Neuronal stem cell (in vitro differentiated cells): ENCODE measurements around the gene DCLK1.

Experiments
- DNase-seq: peaks from one replicate; pipeline ENCODE4 v3.0.0-alpha.2; 2013; ENCODE audit warnings: low spot score
- H2AFZ ChIP-seq: one replicate; pipeline ENCODE4 v1.6.1; 2013; ENCODE audit warnings: mild to moderate bottlenecking, low read length, inconsistent platforms
- H2AK5ac ChIP-seq: 2 replicates; pipeline ENCODE4 v1.6.1; 2013; ENCODE audit warnings: low read depth, mild to moderate bottlenecking, inconsistent platforms, low read length, moderate library complexity, mixed read lengths
- H2BK120ac ChIP-seq: 2 replicates; pipeline ENCODE4 v1.6.1; 2013; ENCODE audit warnings: low read depth, mild to moderate bottlenecking, inconsistent platforms, low read length, moderate library complexity, mixed read lengths
- H2BK12ac ChIP-seq: one replicate; pipeline ENCODE4 v1.6.1; 2013; ENCODE audit warnings: low read length, inconsistent platforms
- H2BK15ac ChIP-seq: 2 replicates; pipeline ENCODE4 v1.6.1; 2013; ENCODE audit warnings: mild to moderate bottlenecking, low read length, inconsistent platforms, mixed read lengths
- H2BK5ac ChIP-seq: one replicate; pipeline ENCODE4 v1.6.1; 2013; ENCODE audit warnings: inconsistent platforms, mild to moderate bottlenecking, low read length, moderate library complexity
- H3K14ac ChIP-seq: one replicate; pipeline ENCODE4 v1.6.1; 2013; ENCODE audit warnings: low read length, inconsistent platforms
- H3K18ac ChIP-seq: 2 replicates; pipeline ENCODE4 v1.6.1; 2013; ENCODE audit warnings: low read length, inconsistent platforms
- H3K23ac ChIP-seq: 2 replicates; pipeline ENCODE4 v1.6.1; 2013; ENCODE audit warnings: low read depth, mild to moderate bottlenecking, mixed read lengths, low read length, inconsistent platforms; ENCODE audit not compliant: poor library complexity
- H3K27ac ChIP-seq: replicated peaks from 3 replicates; pipeline ENCODE4 v1.5.1; 2013; ENCODE audit warnings: low read length, inconsistent platforms
- H3K27me3 ChIP-seq, 3 experiments: 2 replicates each; pipeline ENCODE4 v1.6.1; 2013; ENCODE audit warnings: low read length in 3 of 3, mild to moderate bottlenecking in 2 of 3, inconsistent platforms in 1 of 3, low read depth in 1 of 3, mixed read lengths in 1 of 3, moderate library complexity in 1 of 3; ENCODE audit not compliant: control insufficient read depth in 3 of 3, insufficient read depth in 3 of 3
- H3K36me3 ChIP-seq, 2 donors: replicated peaks in 1 of 2; 2 replicates each; pipeline ENCODE4 v1.6.1; 2013; ENCODE audit warnings: low read length in 2 of 2; ENCODE audit not compliant: control insufficient read depth in 2 of 2, insufficient read depth in 2 of 2
- H3K4ac ChIP-seq: 2 replicates; pipeline ENCODE4 v1.6.1; 2013; ENCODE audit warnings: inconsistent platforms, mild to moderate bottlenecking, low read length, moderate library complexity
- H3K4me1 ChIP-seq, 2 donors: 1 replicate in 1 of 2; 2 replicates in 1 of 2; pipeline ENCODE4 v1.6.1; 2013; ENCODE audit warnings: low read length in 2 of 2, low read depth in 1 of 2; ENCODE audit not compliant: control insufficient read depth in 2 of 2, insufficient read depth in 1 of 2
- H3K4me2 ChIP-seq: one replicate; pipeline ENCODE4 v1.6.1; 2013; ENCODE audit warnings: mild to moderate bottlenecking, low read length, inconsistent platforms; ENCODE audit not compliant: insufficient read depth, poor library complexity, severe bottlenecking
- H3K4me3 ChIP-seq, 2 donors: 2 replicates each; pipeline ENCODE4 v1.5.1; 2013; ENCODE audit warnings: low read length in 2 of 2, mild to moderate bottlenecking in 2 of 2, inconsistent platforms in 1 of 2, moderate library complexity in 1 of 2
- H3K79me1 ChIP-seq: one replicate; pipeline ENCODE4 v1.6.1; 2013; ENCODE audit warnings: low read depth, mild to moderate bottlenecking, inconsistent platforms, low read length, moderate library complexity
- H3K9ac ChIP-seq: one replicate; pipeline ENCODE4 v1.6.1; 2013; ENCODE audit warnings: mild to moderate bottlenecking, low read depth, low read length, inconsistent platforms; ENCODE audit not compliant: poor library complexity
- H3K9me3 ChIP-seq, 2 donors: replicated peaks in 1 of 2; 2 replicates each; pipeline versions ENCODE3 to v1.6.1; 2013; ENCODE audit warnings: low read length in 2 of 2, mild to moderate bottlenecking in 2 of 2, inconsistent platforms in 1 of 2, low read depth in 1 of 2, mixed read lengths in 1 of 2, moderate library complexity in 1 of 2; ENCODE audit not compliant: control insufficient read depth in 2 of 2, insufficient read depth in 1 of 2
- H4K8ac ChIP-seq: one replicate; pipeline ENCODE4 v1.6.1; 2013; ENCODE audit warnings: low read depth, mild to moderate bottlenecking, inconsistent platforms, low read length, moderate library complexity
- H4K91ac ChIP-seq: one replicate; pipeline ENCODE4 v1.6.1; 2013; ENCODE audit warnings: low read length, low read depth, mild to moderate bottlenecking, inconsistent platforms; ENCODE audit not compliant: poor library complexity
- WGBS, 2 donors: extraction: QIAGEN DNeasy Blood & Tissue Kit; methylation state at CpG; one replicate each; pipeline ENCODE4 v1.1.7; 2013; ENCODE audit warnings: missing lambda C conversion rate in 2 of 2, mixed read lengths in 1 of 2; ENCODE audit not compliant: insufficient read length in 2 of 2, insufficient replicate concordance in 1 of 2; ENCODE audit errors: extremely low coverage in 2 of 2; 5-methylcytosine and 5-hydroxymethylcytosine counted together

The DCLK1 gene

DNA sequence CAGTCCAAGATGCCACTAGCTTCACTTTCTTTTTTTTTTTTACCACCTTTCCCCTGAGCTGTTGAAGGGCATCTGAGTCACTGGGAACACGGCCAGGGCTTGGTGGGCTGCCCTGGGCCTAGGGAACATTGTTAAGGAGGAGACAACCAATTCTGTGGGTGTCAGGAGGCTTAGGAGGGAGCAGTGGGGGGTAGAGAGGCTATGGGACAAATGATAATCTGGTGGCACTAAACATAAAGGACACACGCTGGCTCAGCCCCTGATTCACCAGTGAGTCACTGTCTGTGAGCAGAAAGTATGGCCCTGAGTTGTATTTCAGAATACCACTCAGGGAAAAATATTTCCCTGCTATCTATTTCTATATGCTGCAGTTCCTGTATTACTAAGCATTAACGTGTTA is 207.8 kb downstream of the DCLK1 start:
- Histone ChIP-seq H4K8ac (no peak overlapping the region), H4K91ac (no peak overlapping the region), H3K14ac (no peak overlapping the region), H3K9ac (no peak overlapping the region), H3K18ac (no peak overlapping the region), H2BK120ac (no peak overlapping the region), H2AFZ (no peak overlapping the region), H3K79me1 (no peaks in the 10 kb centered on the region), H3K4me1 (peaks cover 6 to 7% of the 10 kb centered on the region in 2 donors), H2BK12ac (no peak overlapping the region), H2AK5ac (no peak overlapping the region), H3K4me2 (no peak overlapping the region), H3K4me3 (no peak overlapping the region), H3K23ac (no peak overlapping the region), H3K27ac (no peak overlapping the region), H2BK5ac (no peak overlapping the region), H3K9me3 (no peaks in the 10 kb centered on the region), H3K27me3 (no peaks in the 10 kb centered on the region), H3K36me3 (no peaks in the 10 kb centered on the region), H2BK15ac (no peak overlapping the region), H3K4ac (no peak overlapping the region)
- no CpG with 5 or more reads among the region's 3 CpGs for WGBS, 2 donors
- DNase-seq = no peak

DNA sequence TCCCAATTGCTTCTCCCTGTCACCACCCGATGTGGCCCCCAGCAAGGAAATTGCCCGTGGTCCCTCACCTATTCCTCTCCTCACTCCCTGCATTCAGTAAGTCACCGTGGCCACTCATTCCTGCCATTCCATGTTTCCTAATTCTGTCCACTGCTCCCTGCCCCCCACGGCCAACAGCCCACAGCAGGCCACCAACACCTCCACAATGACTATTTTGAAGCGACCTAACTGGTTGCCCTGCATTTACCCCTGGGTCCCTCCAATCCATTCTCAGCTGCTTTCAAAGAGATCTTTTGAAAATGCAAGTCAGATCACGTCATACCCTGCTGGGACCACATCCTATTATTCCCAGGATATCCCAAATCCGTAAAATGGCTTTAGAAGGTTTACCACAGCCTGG is 210.4 kb downstream of the DCLK1 start:
- Histone ChIP-seq H3K27ac (no peak overlapping the region), H2BK15ac (no peak overlapping the region), H3K23ac (no peak overlapping the region), H2BK5ac (no peak overlapping the region), H3K14ac (peak overlapping the region; percentile 4), H3K36me3 (no peaks in the 10 kb centered on the region), H3K4me2 (no peak overlapping the region), H4K91ac (no peak overlapping the region), H3K18ac (no peak overlapping the region), H3K9me3 (no peaks in the 10 kb centered on the region), H3K79me1 (no peaks in the 10 kb centered on the region), H2BK12ac (no peak overlapping the region), H3K4me3 (no peak overlapping the region), H3K9ac (no peak overlapping the region), H2AK5ac (no peak overlapping the region), H2AFZ (no peak overlapping the region), H4K8ac (no peak overlapping the region), H3K27me3 (no peaks in the 10 kb centered on the region), H3K4me1 (peaks cover 8 to 13% of the 10 kb centered on the region in 2 donors), H3K4ac (no peak overlapping the region), H2BK120ac (no peak overlapping the region)
- DNase-seq = no peak
- WGBS, 2 donors = no CpG with 5 or more reads among the region's 7 CpGs

DNA sequence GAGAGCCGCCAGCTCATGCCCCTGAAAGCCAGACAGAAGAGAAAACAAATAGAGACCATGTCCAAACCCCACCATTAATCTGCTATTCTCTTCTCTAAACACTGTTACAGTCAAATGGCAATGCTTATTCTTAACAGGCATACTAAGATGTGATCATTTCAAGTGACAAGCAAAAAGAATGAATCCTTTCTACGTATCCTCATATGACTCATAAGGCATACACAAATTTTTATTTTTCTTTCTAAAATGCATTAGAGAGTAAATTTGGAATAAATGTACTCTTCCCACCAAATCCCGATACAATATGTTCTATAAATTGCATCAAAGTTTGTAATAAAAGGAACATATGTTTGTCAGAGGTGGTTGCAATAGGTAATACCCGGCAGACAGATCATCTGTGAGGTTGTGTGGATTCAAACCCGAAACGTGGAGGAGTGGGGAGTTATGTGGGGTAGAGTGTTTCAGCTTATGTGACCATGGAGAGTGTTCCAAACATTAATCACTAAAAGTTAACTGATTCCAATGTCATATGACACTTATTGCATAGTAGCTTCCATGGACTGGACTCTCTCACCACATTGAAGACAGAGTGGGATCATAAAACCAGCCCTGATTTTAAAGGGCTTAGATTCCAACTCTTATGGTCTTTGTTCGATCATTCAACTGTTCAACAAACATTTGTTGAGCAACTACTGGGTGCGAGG is 213.1 kb downstream of the DCLK1 start:
- Histone ChIP-seq H3K4me3 (no peak overlapping the region), H3K27ac (no peak overlapping the region)

DNA sequence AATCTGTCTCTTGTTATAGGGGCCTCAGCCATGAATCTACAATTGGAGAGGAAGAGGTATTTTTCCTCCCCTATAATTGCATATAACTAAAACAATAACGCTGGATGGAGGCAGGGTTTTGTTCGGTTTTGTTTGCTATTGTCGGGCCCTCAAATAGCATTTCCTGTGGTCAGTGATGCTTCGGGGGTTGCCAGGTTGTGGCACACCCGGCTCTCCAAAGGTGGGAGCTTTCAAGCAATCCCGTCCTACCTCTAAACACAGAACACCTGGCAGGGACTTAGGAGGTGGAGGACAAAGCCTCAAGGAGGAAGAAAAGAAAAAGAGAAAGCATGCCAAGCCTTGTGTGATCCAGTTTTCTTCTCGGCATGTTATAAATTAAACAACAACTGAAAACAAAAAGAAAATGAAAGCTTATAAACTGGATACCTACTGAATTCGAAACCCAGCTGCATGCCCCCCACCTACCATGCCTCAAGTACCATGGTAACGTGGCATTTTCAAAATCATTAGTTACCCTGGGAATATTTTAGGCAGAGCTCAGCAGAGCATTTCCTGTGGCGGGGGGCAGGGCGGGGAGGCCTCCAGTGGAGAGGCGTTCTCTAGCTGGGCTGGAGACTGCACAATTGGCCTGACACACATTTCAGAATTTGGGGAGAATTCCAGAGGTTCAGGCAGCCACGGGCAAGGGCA is 213.8 kb downstream of the DCLK1 start:
- no peak overlapping the region for H2BK120ac ChIP-seq
- H3K18ac ChIP-seq = no peak overlapping the region
- H3K27ac ChIP-seq = no peak overlapping the region
- H2BK12ac ChIP-seq = no peak overlapping the region
- H2AK5ac ChIP-seq = no peak overlapping the region
- no peak overlapping the region for H2BK5ac ChIP-seq
- H3K36me3 ChIP-seq = no peaks in the 10 kb centered on the region
- H3K27me3 ChIP-seq = no peaks in the 10 kb centered on the region
- no peaks in the 10 kb centered on the region for H3K79me1 ChIP-seq
- H3K9me3 ChIP-seq = peaks cover 0 to 4% of the 10 kb centered on the region in 2 donors
- no peak overlapping the region for H3K4me3 ChIP-seq
- WGBS, 2 donors = no CpG with 5 or more reads among the region's 13 CpGs
- no peak overlapping the region for H3K4me2 ChIP-seq
- H3K23ac ChIP-seq = no peak overlapping the region
- no peak for DNase-seq
- no peak overlapping the region for H3K4ac ChIP-seq
- H2BK15ac ChIP-seq = no peak overlapping the region
- H4K91ac ChIP-seq = no peak overlapping the region
- no peak overlapping the region for H4K8ac ChIP-seq
- H3K4me1 ChIP-seq = peaks cover 2 to 11% of the 10 kb centered on the region in 2 donors
- no peak overlapping the region for H3K14ac ChIP-seq
- H3K9ac ChIP-seq = no peak overlapping the region
- no peak overlapping the region for H2AFZ ChIP-seq

More for the DNA sequence above, 213.1 kb downstream of the DCLK1 start:
- H3K79me1 ChIP-seq = no peaks in the 10 kb centered on the region
- no peak overlapping the region for H2AK5ac ChIP-seq
- H3K23ac ChIP-seq = no peak overlapping the region
- H2BK12ac ChIP-seq = no peak overlapping the region
- no peak overlapping the region for H2BK15ac ChIP-seq
- H4K8ac ChIP-seq = no peak overlapping the region
- no peak overlapping the region for H3K18ac ChIP-seq
- H3K9me3 ChIP-seq = no peaks in the 10 kb centered on the region
- H3K9ac ChIP-seq = no peak overlapping the region
- no peak overlapping the region for H3K14ac ChIP-seq
- no peak overlapping the region for H2BK120ac ChIP-seq
- no CpG with 5 or more reads among the region's 8 CpGs for WGBS, 2 donors
- H3K4me1 ChIP-seq = peaks cover 3 to 11% of the 10 kb centered on the region in 2 donors
- no peak overlapping the region for H3K4ac ChIP-seq
- H4K91ac ChIP-seq = no peak overlapping the region
- no peaks in the 10 kb centered on the region for H3K36me3 ChIP-seq
- no peak overlapping the region for H2BK5ac ChIP-seq
- no peak overlapping the region for H2AFZ ChIP-seq
- no peak overlapping the region for H3K4me2 ChIP-seq
- DNase-seq = no peak
- H3K27me3 ChIP-seq = no peaks in the 10 kb centered on the region
